Stimulated activated CD8-positive, alpha-beta memory T cell treated with anti-CD3 and anti-CD28 coated beads, Interleukin-2, amount 100 ng/mL, for 48 hours (primary cell): ENCODE results near the gene EDEM2.
"Not testable (repeated sequence)": the region's sequence is repeated elsewhere in the genome, so short reads cannot be mapped to it uniquely, and the experiment has no call there.

ENCODE experiments used
- DNase-seq, 2 donors: peaks; one replicate each; pipeline ENCODE4 v3.0.0-alpha.2; 2020; ENCODE audit warnings: low read depth in 2 of 2

EDEM2 gene

DNA sequence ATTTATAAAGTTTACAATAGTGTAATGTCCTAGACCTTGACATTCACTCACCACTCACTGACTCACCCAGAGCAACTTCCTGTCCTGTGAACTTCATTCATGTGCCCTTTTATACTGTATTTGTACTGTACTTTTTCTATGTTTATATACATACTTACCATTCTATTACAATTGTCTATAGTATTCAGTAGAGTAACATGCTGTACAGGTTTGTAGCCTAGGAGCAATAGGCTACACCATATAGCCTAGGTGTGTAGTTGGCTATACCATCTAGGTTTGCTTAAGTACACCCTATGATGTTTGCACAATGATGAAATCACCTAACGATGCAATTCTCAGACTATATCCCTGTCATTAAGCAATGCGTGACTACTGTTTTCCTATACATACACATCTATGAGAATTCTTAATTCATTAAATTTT is 17.5 kb downstream of the EDEM2 start:
- no peak for DNase-seq

DNA sequence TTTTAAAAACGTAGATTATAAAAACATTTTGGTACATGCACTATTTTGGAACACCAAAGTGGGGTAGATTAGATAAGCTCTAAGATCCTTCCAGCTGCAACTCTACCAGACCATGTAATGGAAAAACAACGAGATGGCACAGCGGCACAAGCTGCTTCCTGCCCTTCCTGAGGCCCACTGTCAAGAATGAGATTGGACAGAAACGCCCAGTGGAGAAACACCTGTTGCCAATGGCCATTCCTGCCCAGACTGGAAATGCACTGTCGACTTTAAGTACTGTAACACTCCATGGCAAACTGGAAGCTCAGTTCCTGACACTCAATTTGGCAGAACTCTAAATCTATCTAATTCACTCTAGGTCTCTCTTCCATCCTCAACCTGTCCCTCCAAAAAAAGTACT is 21.4 kb downstream of the EDEM2 start:
- DNase-seq, result no peak

DNA sequence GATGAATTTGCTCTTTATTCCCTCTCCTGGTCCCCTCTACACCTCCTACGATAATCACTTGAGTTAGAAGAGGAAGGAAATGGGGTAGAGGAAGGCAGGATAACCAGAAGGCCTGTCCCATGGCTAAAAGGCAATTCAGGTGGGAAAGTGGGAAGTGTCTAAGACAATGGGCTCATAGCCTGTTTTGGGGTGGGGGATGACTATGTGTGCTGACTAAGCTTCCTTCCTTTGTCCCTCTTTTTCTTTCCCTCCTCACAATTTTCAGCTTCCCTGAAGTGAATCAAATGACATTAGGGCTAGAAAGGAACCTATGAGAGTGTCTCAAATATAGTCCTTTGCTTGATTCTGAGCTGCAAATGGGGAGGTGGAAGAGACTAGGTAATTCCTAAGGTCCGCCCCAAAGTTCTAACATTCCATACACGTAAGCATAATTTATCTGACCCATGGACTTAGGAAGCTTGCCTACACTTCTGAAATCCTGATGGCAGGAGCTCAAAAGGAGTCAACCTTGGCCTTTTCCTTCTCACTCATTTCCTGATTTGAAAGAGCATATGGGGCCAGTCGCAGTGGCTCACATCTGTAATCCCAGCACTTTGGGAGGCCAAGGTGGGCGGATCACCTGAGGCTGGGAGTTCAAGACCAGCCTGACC is 24.3 kb downstream of the EDEM2 start:
- no peak for DNase-seq

DNA sequence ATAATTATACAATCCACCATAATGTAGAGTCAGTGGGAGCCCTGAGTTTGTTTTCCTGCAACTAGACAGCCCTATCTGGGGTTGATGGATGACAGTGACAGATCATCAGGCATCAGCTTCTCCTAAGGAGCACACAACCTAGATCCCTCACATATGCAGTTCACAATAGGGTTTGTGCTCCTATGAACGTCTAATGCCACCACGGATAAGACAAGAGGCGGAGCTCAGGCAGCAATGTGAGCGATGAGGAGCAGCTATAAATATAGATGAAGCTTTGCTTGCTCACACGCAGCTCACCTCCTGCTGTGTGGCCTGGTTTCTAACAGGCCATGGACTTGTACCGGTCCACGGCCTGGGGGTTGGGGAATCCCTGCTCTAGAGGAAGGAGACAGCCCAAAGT is 25.9 kb downstream of the EDEM2 start:
- no peak for DNase-seq

DNA sequence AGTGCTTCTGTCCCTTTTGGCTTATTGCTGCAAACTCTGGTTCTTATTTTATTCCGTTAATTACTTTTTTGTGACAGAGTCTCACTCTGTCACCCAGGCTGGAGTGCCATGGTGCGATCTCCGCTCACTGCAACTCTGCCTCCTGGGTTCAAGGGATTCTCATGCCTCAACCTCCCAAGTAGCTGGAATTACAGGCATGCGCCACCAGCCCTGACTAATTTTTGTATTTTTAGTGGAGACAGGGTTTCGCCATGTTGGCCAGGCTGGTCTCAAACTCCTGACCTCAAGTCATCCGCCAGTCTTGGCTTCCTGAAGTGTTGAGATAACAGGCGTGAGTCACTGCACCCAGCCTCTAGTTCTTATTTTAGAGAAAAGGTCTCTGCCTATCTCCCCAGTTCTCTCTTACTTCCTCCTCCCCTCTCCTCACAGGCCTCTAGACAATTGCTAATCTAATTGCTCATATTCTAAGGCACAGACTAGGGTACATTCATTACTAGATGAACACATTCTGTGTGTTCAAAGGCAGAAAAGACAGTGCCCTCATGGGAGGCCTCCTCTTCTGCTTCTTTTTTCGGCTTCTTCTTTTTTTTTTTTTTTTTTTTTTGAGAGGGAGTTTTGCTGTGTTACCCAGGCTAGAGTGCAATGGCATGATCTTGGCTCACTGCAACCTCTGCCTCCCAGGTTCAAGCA is 27.0 kb downstream of the EDEM2 start:
- no peak for DNase-seq

DNA sequence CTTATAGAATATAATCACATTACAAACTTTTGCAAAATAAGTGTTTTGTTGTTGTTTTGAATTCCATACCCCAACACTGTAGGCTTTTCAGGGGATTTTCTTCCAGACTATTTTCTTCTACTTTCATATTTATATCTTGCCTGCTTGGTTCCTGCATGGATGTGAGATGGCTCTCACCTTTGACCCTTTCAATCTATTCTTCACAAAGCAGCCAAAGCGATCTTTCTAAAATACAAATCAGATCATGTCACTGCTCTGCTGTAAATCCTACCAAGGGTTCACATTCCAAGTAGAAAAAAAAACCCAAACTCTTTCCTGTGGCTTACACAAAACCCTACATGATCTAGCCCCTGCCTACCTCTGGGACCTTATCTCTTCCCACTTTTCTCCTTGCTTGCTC is 29.5 kb downstream of the EDEM2 start:
- DNase-seq, result no peak

DNA sequence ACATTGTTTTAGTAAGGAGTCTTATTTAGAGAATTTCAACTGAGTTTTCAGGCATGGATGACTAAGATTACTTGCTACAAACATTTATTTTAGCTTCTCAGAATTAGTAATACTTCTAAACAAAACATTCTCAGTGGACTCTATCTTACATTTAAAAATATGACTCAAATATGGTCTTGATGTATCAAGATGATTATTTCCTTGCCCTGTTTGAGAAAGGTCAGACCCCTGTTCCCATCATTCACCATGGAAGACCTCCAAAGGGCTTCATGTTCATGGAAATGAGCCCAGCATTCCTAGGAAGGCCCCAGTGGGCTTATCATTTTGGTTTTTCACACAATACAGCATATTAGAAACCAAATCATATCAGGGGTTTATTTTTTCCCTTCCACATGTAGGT is 29.9 kb downstream of the EDEM2 start:
- DNase-seq, result no peak

DNA sequence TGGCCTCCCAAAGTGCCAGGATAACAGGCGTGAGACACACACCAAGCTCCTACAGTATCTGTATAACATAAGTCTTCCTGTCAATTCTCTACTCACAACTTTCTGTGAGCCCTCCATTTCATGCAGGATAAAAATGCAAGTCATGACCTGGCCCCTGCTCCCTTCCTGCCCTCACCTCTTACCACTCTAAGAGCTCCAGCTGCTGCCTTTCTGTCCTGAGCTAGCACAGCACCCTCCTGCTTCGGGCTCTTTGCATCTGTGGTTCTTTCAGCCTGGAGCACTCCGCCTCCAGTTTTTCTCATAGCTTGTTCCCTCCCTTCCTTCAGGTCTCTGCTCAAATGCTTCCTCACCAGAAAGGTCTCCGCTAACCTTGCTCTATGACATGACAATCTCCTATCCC is 30.9 kb downstream of the EDEM2 start:
- no peak for DNase-seq

DNA sequence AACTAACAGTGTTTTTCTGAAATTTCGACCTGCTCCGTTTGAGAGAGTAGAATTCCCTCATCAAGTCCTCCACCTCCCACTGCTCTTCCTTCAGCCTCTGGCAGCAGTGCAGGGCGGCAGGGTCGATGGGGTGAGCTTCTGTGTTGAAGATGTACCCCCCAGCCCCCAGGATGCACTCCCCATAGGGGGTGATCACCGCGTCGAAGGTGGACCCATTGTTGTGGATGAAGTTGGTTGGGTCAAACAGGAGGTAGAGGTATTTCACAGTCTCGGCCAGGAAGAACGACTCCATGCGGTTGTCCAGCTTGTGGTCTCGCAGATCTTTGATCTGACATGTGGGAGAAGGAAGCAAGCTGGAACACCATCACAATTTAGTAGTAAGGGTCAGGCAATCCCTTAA is 31.5 kb downstream of the EDEM2 start:
- DNase-seq, result no peak

DNA sequence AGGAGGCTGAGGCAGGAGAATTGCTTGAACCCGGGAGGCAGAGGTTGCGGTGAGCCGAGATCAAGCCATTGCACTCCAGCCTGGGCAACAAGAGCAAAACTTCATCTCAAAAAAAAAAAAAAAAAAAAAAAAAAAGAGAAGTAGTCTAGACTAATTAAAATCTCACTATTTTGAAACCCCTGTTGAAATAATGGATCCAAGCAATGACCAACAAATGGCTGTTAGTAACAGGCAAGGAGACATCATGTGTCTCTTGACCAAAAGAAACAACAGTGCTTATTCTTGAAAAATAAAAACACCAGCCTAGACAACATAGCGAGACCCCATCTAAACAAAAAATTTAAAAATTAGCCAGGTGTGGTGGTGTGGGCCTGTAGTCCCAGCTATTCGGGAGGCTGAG is 34.9 kb downstream of the EDEM2 start:
- not testable (repeated sequence) for DNase-seq

DNA sequence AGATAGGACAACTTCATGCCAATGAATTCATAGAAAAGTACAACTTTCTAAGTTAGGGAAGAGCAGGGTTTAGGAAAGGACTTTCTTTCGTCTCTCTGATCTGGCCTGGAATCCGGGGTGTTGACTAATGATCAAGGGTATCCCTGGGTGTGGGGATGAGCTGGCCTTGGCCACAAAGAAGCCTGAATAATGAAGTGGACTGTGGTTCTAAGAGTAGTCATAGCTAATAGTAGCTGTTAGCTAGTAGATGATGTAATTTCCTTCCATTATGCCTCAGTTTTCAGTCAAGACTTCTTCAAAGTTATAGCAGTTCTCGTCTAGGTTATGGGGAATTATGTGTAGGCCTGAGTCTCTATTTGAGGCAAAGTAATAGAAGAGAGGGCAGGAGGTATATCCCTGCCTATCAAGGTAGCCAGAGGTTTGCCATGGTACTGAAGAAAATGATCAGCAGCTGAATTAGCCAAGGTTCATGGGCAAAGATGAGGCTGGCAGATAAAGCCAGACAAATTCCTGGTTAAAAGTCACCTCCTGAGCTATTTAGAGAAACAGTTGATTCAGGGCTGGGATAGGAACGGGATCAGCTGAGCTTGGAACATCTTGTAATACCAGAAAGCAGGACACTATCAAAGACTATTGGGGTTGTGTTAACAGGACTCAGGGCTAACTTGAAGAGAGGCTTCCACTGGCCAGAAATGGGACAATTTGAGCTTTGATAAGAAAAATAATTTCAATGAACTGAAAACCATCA is 35.8 kb downstream of the EDEM2 start:
- DNase-seq, result no peak

DNA sequence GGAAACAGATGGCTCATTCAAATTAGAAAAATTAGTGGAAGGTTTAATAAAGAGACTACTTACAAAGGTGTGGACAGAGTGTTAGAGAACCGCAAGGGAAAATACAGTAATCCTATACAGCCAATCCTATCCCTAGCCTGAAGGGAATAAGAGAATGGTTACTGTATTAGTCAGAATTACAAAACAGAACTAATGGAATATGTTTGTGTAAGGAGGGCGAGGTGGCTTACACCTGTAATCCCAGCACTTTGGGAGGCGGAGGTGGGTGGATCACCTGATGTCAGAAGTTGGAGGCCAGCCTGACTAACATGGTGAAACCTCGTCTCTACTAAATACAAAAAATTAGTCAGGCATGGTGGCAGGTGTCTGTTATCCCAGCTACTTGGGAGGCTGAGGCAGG is 38.2 kb downstream of the EDEM2 start:
- DNase-seq, result no peak

DNA sequence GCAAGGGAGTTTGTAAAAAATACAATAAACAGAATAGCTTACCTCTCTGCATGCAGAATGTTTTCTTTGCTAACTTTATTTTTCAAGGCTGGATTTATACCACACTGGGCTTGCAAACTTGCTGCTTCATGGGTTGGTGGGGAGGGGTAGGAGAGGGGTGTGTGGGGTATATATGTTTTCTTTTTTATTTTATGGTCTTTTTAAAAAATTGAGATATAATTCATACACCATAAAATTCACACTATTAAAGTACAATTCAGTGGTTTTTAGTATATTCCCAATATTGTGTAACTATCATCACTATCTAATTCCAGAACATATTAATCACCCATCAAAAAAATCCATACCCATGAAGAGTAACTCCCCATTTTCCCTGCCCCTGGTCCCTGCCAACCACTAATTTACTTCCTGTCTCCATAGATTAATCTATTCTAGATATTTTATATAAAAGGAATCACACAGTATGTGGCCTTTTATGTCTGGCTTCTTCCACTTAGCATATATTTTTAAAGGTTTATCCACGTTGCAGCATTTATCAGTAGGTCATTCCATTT is 40.2 kb downstream of the EDEM2 start:
- no peak for DNase-seq

DNA sequence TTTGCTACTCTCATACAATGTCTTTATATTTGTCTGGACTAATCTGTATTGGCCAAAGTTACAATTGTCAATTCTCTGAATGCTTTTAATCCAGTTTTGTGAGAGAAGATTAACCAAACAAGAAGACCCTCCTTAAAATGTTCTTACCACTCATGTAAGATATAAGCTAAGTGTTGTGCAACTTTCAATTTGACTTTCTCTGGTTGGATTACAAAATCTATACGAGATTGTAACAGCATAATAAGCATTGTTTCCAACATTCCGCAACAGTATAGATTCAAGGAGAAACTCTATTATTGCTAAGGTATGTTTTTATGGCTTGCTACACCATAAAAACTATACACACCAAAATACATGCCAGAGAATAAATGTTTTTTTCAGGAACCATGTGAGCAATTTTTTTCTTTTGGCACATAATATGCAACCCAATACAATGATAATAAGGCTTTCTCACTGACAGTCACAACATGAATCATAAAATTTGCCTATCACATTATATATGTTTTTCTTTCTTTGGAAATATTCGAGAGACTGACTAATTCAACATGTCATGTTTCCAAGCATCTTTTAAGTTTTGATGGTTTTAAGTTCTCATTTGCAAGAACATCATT is 42.3 kb downstream of the EDEM2 start:
- DNase-seq, result no peak

DNA sequence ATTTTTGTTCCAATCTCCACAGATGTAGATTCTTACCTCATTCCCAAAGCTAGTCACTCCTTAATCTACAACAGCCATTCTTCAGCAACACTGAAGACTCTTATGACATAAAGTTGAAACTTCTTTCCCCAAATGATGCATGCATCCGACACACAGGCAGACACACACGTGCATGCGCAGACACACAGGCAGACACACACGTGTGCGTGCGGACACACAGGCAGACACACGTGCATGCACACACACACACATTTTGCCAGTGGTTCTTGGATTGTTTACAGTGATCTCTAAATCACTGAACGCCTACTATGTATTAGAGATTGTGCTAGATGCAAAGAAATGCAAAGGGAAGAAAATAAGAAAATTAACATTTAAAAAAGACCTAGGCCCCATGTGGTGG is 45.5 kb downstream of the EDEM2 start:
- no peak for DNase-seq

DNA sequence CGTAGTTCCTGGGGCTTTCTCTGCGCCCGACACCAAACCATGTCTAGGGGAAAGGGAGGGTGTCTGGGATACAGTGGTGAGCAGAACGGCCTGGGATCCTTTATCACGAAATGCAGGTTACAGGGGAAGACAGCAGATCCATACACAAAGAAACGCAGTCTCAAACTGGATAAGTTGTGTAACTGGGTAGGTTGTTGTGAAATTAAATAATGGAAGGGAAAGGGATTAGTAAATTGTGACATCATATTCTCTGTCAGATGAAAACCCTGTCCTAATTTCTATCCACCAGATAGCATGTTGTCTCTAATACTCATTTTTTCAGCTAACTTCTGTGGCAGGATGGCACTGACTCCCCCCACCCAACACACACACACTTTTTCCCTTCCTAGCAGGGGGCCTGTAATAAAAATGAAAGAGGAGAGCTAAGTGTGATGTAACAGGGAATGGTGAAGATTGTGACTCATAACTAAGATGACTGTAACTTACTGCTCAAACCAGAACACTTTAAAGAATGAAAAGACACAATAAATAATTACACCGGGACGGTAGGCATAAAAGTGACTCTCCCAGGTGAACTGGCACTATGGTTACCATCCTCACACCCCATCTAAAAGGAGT is 53.8 kb downstream of the EDEM2 start:
- peak in 1 of 2 donors; percentile 17 for DNase-seq

DNA sequence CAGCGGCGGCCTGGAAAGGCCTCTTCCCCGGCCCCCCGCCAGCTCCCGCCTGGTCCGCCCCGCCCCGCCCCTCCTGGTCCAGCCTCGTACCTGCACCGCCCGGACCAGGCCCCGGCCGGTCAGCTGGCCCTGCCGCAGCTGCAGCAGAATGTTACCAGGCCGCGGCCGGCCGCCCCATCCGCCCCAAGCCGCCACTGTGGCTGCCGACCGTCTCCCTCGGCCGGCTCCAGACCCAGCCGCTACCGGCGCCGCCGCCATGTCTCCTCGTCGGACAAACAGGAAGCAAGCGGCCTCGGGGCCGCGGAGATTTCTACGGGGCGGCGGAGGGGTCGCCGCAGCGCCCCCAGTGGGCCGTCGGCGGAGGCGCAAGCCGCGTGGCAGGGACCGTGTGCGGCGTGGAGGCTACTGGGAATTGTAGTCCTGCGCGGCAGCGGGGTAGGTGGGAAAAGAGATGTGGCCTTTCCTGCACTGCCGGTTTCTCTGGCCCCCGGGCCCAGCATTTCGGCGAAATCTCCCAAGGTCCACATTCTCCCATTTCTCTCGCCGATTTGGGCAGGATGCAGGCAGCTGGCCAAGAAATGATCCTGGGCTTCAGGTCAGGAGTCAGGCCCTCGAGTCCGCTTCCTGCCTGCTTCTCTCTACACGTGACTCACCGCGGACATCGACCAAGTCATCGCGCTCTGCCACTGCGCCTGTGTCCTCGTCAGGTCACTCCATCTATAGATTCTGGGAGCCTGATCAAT is 54.4 kb downstream of the EDEM2 start, which contains the start of gene TRPC4AP:
Gene TRPC4AP, minus strand, starts transcription at position 284 of the 743 bp plus-strand sequence. Its CDS starts 26 bp downstream, at position 258.
- DNase-seq, result peak; percentile 78 to 82

DNA sequence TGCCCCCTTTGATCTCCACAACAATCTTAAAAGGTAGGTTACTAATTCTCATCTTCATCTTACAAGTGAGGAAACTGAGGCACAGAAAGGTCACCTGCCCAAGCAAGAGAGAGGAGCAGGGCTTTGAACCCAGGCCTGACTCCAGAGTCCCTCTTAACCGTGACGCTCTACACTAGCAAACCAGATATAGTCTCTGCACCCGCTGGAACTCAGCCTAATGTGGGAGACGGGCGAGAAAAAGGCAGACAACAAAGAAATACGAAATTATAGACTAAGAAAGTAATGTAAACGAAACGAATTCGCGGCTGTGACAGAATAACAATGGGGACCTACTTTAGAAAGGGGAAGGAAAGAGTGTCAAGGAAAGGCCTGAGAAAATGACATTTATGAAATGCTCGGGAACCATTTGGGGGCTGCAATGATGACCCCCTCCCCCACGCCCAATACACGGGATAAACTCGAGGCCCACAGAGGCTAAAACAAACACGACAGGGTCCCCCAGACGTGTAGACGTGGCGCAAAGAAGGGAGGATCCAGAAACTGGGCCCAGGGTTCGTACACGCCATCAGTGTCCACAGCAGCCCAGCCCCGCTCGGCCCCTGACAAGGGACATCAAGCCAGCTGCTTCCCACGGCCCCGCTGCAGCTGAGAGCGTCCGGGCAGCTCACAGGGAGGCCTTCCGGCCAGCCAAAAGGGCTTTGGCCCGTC is 55.2 kb downstream of the EDEM2 start:
- DNase-seq, result no peak

DNA sequence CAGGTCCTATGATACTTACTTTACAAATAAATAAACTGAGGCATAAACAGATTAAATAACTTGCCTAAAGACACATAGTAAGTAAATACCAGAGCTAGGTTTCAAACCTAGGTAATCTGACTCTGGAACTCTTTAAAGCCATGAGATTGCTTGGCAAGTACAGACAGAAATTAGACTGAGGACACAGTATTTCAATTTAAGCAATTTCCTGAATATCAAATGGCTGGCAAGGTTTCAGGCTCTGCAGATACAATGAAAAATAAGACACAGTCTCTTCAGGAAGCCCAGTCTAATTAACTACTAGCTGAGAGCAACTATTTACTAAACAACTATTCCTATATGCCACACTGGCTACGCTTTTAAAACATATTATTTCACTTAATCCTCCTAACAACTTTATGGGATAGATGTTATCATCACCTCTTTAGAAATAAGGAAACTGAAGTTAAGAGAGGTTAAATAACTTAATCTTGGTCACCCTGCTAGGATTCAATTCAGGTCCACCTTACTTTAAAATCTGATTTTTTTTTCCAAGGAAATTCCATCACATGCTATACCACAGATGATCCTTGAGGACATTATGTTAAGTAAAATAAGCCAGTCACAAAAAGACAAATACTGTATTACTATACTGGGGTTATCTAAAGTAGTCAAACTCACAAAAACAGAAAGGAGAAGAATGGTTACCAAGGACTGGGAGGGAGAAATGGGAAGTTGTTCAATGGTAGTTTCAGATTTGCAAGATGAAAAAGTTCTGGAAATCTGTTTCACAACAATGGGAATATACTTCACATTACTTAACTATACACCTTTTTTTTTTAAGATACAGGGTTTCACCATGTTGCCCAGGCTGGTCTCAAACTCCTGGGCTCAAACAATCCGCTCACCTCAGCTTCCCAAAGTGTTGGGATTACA is 58.6 kb downstream of the EDEM2 start:
- DNase-seq, result no peak
